Left lung (tissue), 10 donors: Measurements from ENCODE around the gene CEMP1. TPM values are rescaled to one million over a fixed set of nuclear protein-coding genes. Genes with fewer than 3 reads are reported as not detected.
A peak's percentile ranks its signal among the peaks of the same experiment; 100 is the strongest.

Source experiments
- ATAC-seq: fragments of 200-7000 bp; cut with Tn5 transposase; one replicate; pipeline ENCODE4 v1.9.1; 2020; ENCODE audit warnings: moderate library complexity
- DNase-seq, 4 donors: peaks; one replicate each; pipeline ENCODE4 v3.0.0-alpha.2; 2013 to 2020
- H3K27ac ChIP-seq, 2 donors: fragments of 200-600 bp; sonication (generic) in 1 of 2; one replicate each; pipeline versions ENCODE4 v1.5.0 to v1.8.0; 2020 to 2021
- H3K27me3 ChIP-seq, 2 donors: fragments of 200-600 bp; sonication (generic) in 1 of 2; one replicate each; pipeline versions ENCODE4 v1.5.0 to v1.8.0; 2020 to 2021
- H3K36me3 ChIP-seq, 2 donors: fragments of 200-600 bp; sonication (generic) in 1 of 2; one replicate each; pipeline versions ENCODE4 v1.5.0 to v1.8.0; 2020 to 2021
- H3K4me1 ChIP-seq, 2 donors: fragments of 200-600 bp; one replicate each; pipeline ENCODE4 v1.8.0; 2021
- H3K4me3 ChIP-seq, 2 donors: fragments of 200-600 bp; sonication (generic) in 1 of 2; one replicate each; pipeline versions ENCODE4 v1.5.0 to v1.8.0; 2020 to 2021; ENCODE audit warnings: mild to moderate bottlenecking in 1 of 2
- H3K9me3 ChIP-seq, 2 donors: fragments of 200-600 bp; sonication (generic) in 1 of 2; one replicate each; pipeline versions ENCODE4 v1.5.0 to v1.8.0; 2020 to 2021
- intact Hi-C, 2 donors: fragments of 100-400 bp; cut with DNase I; formaldehyde crosslinking; loops; one replicate each; pipeline versions ENCODE4 v1.11.2 to v1.14.2; 2022
- polyA plus RNA-seq, 6 donors: library from polyadenylated mRNA; unstranded; fragments of 120-200 nt; gene quantifications; one replicate each; pipeline ENCODE4 v1.2.1, GENCODE V29; 2013; ENCODE audit not compliant: insufficient read length in 6 of 6
- total RNA-seq, 2 donors: library from RNA; stranded (reverse); fragmentation: NEBNext Ultra II Directional; extraction: Animal tissue kit (Norgen Biotek cat#: 25700); gene quantifications; one replicate each; pipeline ENCODE4 v1.2.1, GENCODE V29; 2021
- TF ChIP-seq, protein P1 (sequence below), 2 donors: fragments of 200-600 bp; sonication (generic) in 1 of 2; IDR thresholded peaks; one replicate each; pipeline versions ENCODE4 v1.5.0 to v1.8.0; 2021; ENCODE audit warnings: antibody characterized with exemption in 2 of 2
- donor health status: DM: no; HTN: yes; CAD: no.
- donor health status: DM: no; HTN: no; CAD: no.

The CEMP1 gene
- total and polyA plus RNA-seq, 8 donors, result 0.45 to 3.8 (median 2.0) TPM

DNA sequence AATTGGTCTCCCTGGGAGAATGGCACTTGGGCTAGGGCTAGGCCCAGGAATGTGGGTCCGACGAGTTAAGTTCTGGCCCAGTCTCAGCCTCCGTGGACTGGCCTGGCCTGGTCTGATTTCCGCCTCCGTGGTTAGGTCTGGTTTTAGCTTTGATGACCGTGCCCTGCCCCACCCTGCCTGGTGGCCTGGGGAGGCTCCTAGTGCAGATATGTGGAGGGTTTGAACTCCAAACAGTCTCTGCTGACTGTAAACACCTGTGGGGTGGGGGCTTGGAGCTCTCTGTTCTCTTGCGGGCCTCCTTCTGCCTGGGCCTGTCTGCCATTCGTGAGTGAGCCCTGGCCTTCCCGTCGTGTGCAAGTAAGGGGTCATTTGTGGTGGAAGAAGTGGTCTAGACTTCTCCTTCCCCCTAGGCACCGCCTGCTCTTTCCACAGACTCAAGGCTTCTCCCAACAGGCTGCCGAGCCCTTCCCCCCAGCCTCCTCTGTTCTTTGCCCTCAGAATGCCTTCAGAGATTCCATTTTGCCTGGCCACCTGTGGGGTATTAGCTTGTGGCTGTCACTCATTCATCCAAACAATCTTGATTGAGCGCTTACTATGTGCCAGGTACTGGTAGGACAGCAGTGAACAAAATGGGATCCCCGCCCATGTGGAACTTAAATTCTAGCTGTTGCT is 15.9 kb downstream of the CEMP1 start:
- peaks cover 0 to 21% of the 10 kb centered on the region in 2 donors for H3K36me3 ChIP-seq
- intact Hi-C loops, result no loop called here
- peak overlapping the region; percentile 94 to 99 for H3K27ac ChIP-seq
- H3K27me3 ChIP-seq, result no peaks in the 10 kb centered on the region
- H3K4me1 ChIP-seq, result peaks cover 45 to 84% of the 10 kb centered on the region in 2 donors
- H3K9me3 ChIP-seq, result no peaks in the 10 kb centered on the region
- DNase-seq (peak in 1 of 4 donors; percentile 75), ATAC-seq (peak; percentile 9)
- TF ChIP-seq, protein P1, sequence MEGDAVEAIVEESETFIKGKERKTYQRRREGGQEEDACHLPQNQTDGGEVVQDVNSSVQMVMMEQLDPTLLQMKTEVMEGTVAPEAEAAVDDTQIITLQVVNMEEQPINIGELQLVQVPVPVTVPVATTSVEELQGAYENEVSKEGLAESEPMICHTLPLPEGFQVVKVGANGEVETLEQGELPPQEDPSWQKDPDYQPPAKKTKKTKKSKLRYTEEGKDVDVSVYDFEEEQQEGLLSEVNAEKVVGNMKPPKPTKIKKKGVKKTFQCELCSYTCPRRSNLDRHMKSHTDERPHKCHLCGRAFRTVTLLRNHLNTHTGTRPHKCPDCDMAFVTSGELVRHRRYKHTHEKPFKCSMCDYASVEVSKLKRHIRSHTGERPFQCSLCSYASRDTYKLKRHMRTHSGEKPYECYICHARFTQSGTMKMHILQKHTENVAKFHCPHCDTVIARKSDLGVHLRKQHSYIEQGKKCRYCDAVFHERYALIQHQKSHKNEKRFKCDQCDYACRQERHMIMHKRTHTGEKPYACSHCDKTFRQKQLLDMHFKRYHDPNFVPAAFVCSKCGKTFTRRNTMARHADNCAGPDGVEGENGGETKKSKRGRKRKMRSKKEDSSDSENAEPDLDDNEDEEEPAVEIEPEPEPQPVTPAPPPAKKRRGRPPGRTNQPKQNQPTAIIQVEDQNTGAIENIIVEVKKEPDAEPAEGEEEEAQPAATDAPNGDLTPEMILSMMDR (IDR thresholded peaks at IDR 0.05), result no peak
- H3K4me3 ChIP-seq, result peak overlapping the region; percentile 81 to 97

DNA sequence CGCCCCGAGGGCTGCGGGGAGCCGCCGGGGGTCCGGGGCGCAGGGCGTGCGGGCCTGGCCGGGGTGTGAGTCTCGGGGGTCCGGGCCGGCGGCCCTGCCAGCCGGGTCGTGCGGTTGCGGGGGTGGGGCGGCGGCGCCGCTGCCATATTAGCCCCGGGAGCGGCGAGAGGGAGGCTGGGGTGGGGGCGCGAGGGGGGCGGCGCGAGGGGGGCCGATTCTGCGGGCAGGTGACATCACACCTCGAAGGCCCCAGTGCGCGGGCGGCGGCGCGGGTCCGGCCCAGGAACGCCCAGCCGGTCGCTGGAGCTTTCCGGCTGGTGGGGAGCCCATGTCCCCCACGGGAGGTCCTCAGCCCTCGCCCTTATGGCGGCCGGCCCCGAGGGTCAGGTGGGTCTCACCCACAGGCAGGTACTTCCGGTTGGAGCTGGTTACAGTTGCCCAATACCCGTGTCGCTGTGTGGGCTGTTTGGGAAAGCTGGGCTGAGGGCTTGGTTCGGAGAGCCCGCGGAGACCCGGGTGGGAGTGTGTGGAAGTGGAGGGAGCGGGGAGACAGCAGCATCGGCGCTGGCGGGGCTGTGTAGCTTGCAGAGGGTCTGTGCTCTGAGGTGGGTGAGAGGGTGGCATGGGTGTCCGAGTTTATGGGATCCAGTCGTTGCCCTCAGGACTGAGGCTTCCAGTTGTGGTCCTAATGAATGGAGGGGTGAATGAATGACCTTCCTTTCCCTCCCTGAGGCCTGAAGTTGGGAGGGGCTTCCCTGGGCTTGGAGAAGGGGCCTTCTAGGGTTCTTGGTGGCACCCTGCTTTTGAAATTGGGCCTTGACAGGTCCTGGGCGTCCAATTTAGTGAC is 16.7 kb downstream of the CEMP1 start:
- Histone ChIP-seq H3K4me1 (peaks cover 43 to 86% of the 10 kb centered on the region in 2 donors), H3K27ac (peak overlapping the region; percentile 94 to 99), H3K4me3 (peak overlapping the region; percentile 81 to 97), H3K27me3 (no peaks in the 10 kb centered on the region), H3K36me3 (peaks cover 0 to 18% of the 10 kb centered on the region in 2 donors), H3K9me3 (no peaks in the 10 kb centered on the region)
- TF ChIP-seq, protein P1 (IDR thresholded peaks at IDR 0.05), result no peak
- intact Hi-C loops, result no loop called here
- ATAC-seq, result peak; percentile 4
- DNase-seq, result peak in 1 of 4 donors; percentile 88

DNA sequence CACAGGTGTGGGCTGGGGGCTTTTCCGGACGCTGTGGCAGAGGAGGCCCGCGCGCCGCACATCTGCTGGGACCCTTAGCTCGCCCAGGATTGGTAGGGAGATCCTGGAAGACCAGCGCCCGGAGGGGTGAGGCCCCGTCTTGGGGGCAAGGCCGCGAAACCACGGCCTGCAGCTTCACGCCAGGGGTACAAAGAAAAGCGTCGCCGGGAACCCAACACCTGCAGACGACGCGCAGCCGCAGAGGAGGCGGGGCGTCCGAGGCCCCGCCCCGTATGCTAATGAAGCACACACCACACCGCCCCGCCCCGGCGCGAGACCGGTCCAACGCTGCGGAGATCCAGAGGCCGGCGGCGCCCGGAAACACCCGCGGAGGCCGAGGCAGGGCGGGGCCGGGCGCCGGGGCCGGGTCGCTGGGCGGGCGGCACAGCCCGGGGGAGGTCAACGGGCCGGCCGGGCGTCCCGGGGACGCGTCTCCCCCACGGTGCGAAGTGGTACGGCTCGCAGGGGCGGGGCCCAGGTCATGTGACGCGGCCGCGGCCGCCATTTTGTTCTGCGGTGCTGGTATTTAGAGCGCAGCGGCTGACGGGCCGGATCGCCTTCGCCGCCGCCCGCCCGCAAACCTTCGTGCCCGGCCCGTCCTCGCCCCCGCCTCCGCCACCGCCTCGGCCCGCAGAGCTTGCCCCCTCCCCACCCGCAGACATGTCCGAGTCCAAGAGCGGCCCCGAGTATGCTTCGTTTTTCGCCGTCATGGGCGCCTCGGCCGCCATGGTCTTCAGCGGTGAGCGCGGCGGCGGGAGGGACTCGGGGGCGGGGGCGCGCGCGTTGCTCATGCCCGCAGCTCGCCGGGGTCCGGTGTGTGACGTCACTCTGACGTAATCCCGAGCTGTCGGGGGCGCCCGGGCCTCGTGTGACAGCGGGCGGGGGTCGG is 17.5 kb downstream of the CEMP1 start, which contains the start of gene ATP6V0C:
Gene ATP6V0C, plus strand, starts transcription at position 548 of the 928 bp plus-strand sequence. Its CDS starts 152 bp downstream, at position 700.
- DNase-seq (peak; percentile 85 to 97 (median 92)), ATAC-seq (peak; percentile 84)
- TF ChIP-seq, protein P1 (IDR thresholded peaks at IDR 0.05), result no peak
- no peaks in the 10 kb centered on the region for H3K27me3 ChIP-seq
- H3K4me1 ChIP-seq, result peaks cover 37 to 86% of the 10 kb centered on the region in 2 donors
- peak within 1 kb of the TSS; percentile 81 to 97 for H3K4me3 ChIP-seq
- H3K36me3 ChIP-seq, result peaks cover 0 to 10% of the 10 kb centered on the region in 2 donors
- H3K9me3 ChIP-seq, result no peaks in the 10 kb centered on the region
- peak within 1 kb of the TSS; percentile 94 to 99 for H3K27ac ChIP-seq
- intact Hi-C loops, result no loop called here

- H3K4me1 ChIP-seq, result peaks cover 29 to 86% of the 10 kb centered on the region in 2 donors
Observed at GRCh38 chr16:2512735-2513404, 18.3 kb downstream of the CEMP1 start.

More at GRCh38 chr16:2512735-2513404, 18.3 kb downstream of the CEMP1 start:
- H3K4me3 ChIP-seq, result peak overlapping the region; percentile 81 to 97
- H3K27me3 ChIP-seq, result no peaks in the 10 kb centered on the region
- peak overlapping the region; percentile 94 to 99 for H3K27ac ChIP-seq
- intact Hi-C loops, result no loop called here
- peaks cover 0 to 10% of the 10 kb centered on the region in 2 donors for H3K36me3 ChIP-seq
- ATAC-seq, result no peak
- TF ChIP-seq, protein P1 (IDR thresholded peaks at IDR 0.05), result no peak
- H3K9me3 ChIP-seq, result no peaks in the 10 kb centered on the region
- DNase-seq, result peak in 1 of 4 donors; percentile 68
